NAMALWA (cell line): ENCODE measurements around the gene EPB41L4A.
"Not testable (repeated sequence)": the region's sequence is repeated elsewhere in the genome, so short reads cannot be mapped to it uniquely, and the experiment has no call there.

Source experiments
- DNase-seq: peaks from one replicate; pipeline ENCODE4 v3.0.0-alpha.2; 2015; ENCODE audit warnings: low spot score

EPB41L4A gene

DNA sequence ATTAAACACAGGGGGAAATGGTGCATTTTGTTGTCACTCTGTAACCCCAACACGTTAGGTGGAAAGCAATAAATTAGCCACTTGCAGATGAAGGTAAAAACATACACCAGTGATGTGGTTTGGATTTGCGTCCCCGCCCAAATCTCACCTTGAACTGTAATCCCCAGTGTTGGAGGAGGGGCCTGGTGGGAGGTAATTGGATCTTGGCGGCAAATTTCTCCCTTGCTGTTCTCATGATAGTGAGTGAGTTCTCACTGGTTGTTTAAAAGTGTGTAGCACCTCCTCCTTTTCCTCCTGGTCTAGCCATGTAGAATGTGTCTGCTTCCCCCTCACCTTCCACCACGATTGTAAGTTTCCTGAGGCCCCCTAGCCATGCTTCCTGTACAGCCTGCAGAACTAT, 17.2 kb downstream of the EPB41L4A start:
- DNase-seq, result no peak

DNA sequence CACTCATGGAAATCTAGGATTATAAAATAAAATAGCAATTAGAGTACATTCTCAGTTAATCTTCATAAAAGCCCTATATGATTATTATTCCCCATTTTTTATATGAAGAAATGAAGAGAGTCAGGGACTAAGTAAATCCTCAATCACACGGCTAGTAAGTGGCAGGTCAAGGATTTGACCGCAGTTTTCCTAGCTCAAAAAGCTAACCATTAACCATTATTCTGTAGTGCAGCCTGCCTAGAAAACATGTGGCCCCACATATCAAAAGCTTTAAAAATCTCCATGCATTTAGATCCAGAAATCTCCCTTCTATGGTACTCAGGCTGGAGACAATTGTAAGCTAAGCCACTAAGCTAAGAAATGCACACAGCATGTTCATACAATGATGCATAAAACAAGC, 21.4 kb downstream of the EPB41L4A start:
- no peak for DNase-seq

DNA sequence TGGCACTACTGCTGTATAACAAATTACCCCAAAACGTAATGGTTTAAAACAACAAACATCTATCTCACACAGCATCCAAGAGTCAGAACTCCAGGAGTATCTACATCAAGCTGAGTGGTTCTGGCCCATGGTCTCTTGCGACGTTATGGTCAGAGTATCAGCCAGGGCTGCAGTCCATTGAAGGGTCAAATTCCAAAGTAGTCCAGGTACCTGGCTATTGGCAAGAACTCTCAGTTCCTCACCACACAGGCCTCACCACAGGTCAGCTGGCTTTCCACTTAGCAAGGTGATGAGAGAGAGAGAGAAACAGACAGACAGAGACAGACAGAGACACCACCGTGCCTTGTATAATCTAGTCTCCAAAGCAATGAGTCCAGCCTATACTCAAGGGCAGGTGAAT, 22.6 kb downstream of the EPB41L4A start:
- no peak for DNase-seq

GRCh38 chr5:112395299-112395698, 23.8 kb downstream of the EPB41L4A start:
- DNase-seq, result not testable (repeated sequence)

- no peak for DNase-seq
Observed at GRCh38 chr5:112390327-112390726, 28.8 kb downstream of the EPB41L4A start.

GRCh38 chr5:112388739-112389138, 30.3 kb downstream of the EPB41L4A start:
- no peak for DNase-seq

- DNase-seq, result no peak
Observed at GRCh38 chr5:112388074-112388473, 31.0 kb downstream of the EPB41L4A start.

- DNase-seq, result no peak
Observed at GRCh38 chr5:112386766-112387165, 32.3 kb downstream of the EPB41L4A start.

- DNase-seq, result no peak
Observed at GRCh38 chr5:112385969-112386368, 33.1 kb downstream of the EPB41L4A start.

DNA sequence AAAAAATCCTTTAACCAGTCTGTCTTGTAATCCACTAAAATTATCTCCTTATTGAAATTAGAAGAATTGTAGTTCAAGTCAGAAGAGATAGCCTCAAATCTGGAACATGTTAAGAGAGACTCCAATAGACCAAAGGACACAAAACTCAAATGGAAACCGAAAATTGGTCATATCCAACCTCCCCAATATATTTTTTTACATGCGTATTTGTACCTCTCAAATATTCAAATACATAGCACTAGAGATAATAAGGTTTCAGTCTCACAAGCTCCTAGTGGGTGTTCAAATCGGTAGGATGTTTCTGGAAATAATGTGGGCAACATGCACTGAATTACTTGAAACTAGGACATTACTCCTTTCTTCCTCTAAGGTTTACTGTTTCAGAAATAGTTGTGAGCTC, 33.5 kb downstream of the EPB41L4A start:
- DNase-seq, result no peak

- DNase-seq, result no peak
Observed at GRCh38 chr5:112384523-112384922, 34.6 kb downstream of the EPB41L4A start.

DNA sequence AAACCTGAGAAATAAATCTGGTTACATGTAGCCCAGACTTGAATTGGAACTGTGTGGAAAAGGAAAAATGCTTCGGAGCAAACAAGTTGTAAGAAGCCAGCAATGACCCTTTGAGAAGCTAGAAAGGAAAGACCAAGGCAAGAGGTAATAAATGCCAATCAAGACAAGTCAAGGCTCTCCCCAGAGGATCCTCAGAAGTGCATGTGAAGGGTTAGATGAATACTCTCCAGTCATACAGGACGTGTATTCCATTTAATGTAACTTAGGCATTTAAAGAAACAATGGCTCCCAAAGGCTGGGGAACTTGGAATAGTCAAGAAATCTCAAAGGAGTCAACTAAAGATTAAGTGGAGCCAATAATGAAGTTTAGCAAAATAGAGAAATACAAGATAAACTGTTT, 36.2 kb downstream of the EPB41L4A start:
- no peak for DNase-seq

- DNase-seq, result no peak
Observed at GRCh38 chr5:112381521-112381920, 37.6 kb downstream of the EPB41L4A start.

- DNase-seq, result no peak
Observed at GRCh38 chr5:112379542-112380325, 39.3 kb downstream of the EPB41L4A start.

- peak; percentile 6 for DNase-seq
Observed at GRCh38 chr5:112374818-112375217, 44.3 kb downstream of the EPB41L4A start.

GRCh38 chr5:112374356-112374755, 44.7 kb downstream of the EPB41L4A start:
- DNase-seq, result no peak

- no peak for DNase-seq
Observed at GRCh38 chr5:112373885-112374284, 45.2 kb downstream of the EPB41L4A start.

DNA sequence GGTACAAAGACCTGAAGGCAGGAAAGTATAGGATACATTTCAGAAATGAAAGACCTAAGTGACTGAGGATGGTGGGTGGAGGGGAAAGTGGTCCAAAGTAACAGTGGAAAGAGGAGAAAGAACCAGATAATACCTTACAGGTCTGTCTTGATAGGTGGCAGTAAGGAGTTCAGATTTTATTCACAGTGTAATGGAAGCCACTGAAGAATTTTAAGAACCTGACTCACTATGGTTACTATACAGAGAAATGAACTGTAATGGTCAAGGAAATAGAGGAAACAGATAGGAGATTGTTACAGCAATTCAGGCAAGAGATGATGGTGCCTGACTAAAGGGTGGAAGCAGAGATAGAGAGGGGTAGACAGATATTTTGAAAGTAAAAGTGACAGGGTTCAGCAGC, 46.5 kb downstream of the EPB41L4A start:
- peak; percentile 24 for DNase-seq

DNA sequence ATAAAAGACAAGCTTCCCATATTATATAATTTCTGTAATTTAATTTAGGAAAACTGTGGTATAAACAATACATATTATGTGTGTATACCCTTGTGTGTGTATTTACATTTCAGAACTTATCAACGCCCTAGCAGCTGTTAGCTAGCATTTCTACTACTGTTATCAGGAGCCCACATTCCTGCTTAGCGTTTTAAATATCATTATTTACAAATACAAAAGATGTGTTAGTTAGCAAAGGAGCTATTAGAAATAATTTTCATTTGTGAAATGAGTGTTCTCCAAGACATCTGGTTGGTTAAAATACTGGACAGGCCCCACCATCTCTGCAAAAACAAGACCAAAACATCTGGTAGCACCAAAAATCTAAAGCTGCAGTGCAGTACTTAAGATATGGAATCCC, 48.0 kb downstream of the EPB41L4A start:
- DNase-seq, result no peak

DNA sequence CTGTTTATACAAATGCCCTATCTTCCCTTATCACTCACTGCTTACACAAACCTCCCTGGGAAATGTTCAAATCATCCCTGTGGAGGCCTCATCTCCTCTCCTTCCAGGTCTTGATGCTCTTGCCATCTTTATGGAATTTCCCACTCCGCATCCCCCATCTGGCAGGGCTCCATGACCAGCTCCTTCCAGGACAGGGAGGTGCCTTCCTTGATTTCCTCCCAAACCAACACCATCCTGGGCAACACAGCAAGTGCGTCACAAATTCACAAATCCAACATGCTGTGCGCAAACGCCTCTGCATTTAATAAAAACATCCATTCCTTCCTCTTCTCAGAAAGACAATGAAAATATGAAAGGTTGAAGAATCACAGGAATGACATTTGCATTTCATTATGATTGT, 51.7 kb downstream of the EPB41L4A start:
- DNase-seq, result no peak

DNA sequence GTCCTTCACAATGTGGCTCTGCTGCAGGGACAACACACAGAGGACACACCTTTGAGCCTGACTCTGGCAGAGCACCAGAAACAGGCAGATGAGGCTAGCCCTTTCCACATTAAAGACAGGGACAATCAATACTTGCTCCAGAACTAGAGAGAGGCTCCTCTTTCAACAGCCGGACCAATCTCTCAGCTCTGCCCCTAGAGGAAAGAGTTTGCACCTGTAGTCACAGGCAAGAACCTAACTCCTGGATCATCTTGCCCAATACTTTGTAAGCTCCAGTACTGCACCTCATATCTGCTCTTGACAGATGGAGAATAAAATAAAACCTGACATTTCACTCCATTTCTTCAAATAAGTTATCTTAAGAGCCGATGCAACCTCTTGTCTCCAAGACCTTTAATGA, 52.1 kb downstream of the EPB41L4A start:
- peak; percentile 46 for DNase-seq

DNA sequence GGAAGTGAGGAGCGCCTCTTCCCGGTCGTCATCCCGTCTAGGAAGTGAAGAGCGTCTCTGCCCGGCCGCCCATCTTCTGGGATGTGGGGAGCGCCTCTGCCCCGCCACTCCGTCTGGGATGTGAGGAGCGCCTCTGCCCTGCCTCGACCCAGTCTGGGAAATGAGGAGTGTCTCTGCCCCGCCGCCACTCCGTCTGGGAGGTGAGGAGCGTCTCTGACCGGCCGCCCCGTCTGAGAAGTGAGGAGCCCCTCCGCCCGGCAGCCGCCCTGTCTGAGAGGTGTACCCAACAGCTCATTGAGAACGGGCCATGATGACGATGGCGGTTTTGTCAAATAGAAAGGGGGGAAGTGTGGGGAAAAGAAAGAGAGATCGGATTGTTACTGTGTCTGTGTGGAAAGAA, 58.3 kb downstream of the EPB41L4A start:
- DNase-seq, result not testable (repeated sequence)

DNA sequence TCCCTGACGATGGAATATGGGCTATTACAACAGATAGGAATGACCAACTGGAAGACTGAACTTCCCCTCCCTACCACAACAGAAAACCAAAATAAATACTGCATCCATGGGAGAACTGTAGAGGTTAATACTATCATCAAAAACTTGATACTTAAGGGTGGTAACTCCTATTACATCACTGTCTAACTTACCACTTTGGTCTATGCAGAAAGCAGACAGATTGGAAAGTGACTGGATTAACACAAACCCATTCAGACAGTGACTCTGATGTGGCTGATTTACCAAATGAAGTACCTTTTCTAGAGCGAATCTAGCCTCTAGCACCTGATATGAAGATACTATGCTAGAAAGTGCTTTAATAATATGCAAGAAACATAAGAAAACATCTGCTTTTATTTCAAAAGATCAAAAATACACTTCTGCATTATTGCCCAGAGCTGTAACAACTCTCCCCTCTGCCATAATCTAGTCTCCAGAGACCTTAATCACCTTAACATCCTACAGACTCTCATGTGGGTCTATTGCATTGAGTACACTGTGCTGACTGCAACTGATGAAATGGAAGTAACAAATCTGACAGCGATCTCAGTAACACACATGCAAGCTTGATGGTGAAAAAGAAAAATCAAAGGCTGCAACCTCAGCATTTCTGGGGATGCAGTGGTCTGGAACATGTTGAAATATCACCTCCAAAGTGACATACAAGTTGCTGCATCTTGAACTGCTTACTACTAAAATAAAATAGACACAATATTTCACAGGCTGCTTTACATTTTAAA, 62.7 kb downstream of the EPB41L4A start:
- no peak for DNase-seq
